Islet precursor cell (in vitro differentiated cells): ENCODE measurements around the gene ZNF774.
"Not testable (repeated sequence)": the region's sequence is repeated elsewhere in the genome, so short reads cannot be mapped to it uniquely, and the experiment has no call there.

Experiments used
- DNase-seq: peaks from one replicate; pipeline ENCODE4 v3.0.0-alpha.2; 2018

ZNF774 gene

GRCh38 chr15:90352107-90352893, at the start of gene ZNF774:
ZNF774 (plus strand) TSS chr15:90352284; CDS start chr15:90354661, 2,377 bp downstream.
- DNase-seq, result peak; percentile 98

GRCh38 chr15:90305355-90305754, 46.7 kb upstream of the ZNF774 start:
- not testable (repeated sequence) for DNase-seq

- DNase-seq, result peak; percentile 34
Observed at GRCh38 chr15:90305932-90306331, 46.2 kb upstream of the ZNF774 start.

- DNase-seq, result peak; percentile 38
Observed at GRCh38 chr15:90306560-90306959, 45.5 kb upstream of the ZNF774 start.

- DNase-seq, result peak; percentile 22
Observed at GRCh38 chr15:90307661-90308060, 44.4 kb upstream of the ZNF774 start.

GRCh38 chr15:90309020-90309419, 43.1 kb upstream of the ZNF774 start:
- DNase-seq, result peak; percentile 24

- DNase-seq, result peak; percentile 74
Observed at GRCh38 chr15:90315278-90315982, 36.7 kb upstream of the ZNF774 start.

GRCh38 chr15:90316139-90316538, 35.9 kb upstream of the ZNF774 start:
- DNase-seq, result no peak

- DNase-seq, result no peak
Observed at GRCh38 chr15:90318591-90318990, 33.5 kb upstream of the ZNF774 start.

GRCh38 chr15:90320062-90320884, 31.8 kb upstream of the ZNF774 start:
- DNase-seq, result peak; percentile 95

- no peak for DNase-seq
Observed at GRCh38 chr15:90320885-90321278, 31.2 kb upstream of the ZNF774 start.

- DNase-seq, result peak; percentile 58
Observed at GRCh38 chr15:90322538-90322937, 29.5 kb upstream of the ZNF774 start.

- peak; percentile 47 for DNase-seq
Observed at GRCh38 chr15:90325726-90326125, 26.4 kb upstream of the ZNF774 start.

- DNase-seq, result peak; percentile 7
Observed at GRCh38 chr15:90326441-90326840, 25.6 kb upstream of the ZNF774 start.

GRCh38 chr15:90327311-90327710, 24.8 kb upstream of the ZNF774 start:
- DNase-seq, result no peak

- no peak for DNase-seq
Observed at GRCh38 chr15:90334304-90334731, 17.8 kb upstream of the ZNF774 start.

GRCh38 chr15:90336705-90337141, 15.4 kb upstream of the ZNF774 start:
- DNase-seq, result peak; percentile 83

- no peak for DNase-seq
Observed at GRCh38 chr15:90337256-90337655, 14.8 kb upstream of the ZNF774 start.

- DNase-seq, result no peak
Observed at GRCh38 chr15:90338532-90338931, 13.6 kb upstream of the ZNF774 start.

- no peak for DNase-seq
Observed at GRCh38 chr15:90340345-90340744, 11.7 kb upstream of the ZNF774 start.

- DNase-seq, result no peak
Observed at GRCh38 chr15:90343302-90343790, 8.7 kb upstream of the ZNF774 start.

GRCh38 chr15:90344662-90345061, 7.4 kb upstream of the ZNF774 start:
- no peak for DNase-seq

- DNase-seq, result no peak
Observed at GRCh38 chr15:90345857-90346256, 6.2 kb upstream of the ZNF774 start.
